ENCODE results near the gene PPM1A.

PPM1A gene

GRCh38 chr14:60326274-60326673, 77.3 kb downstream of the PPM1A start:
- no peak for DNase-seq

GRCh38 chr14:60327447-60328331, 78.7 kb downstream of the PPM1A start:
- peak; percentile 2 for DNase-seq

- DNase-seq, result no peak
Measured at GRCh38 chr14:60328583-60328982, 79.6 kb downstream of the PPM1A start.

GRCh38 chr14:60329274-60329673, 80.3 kb downstream of the PPM1A start:
- DNase-seq, result no peak

GRCh38 chr14:60331201-60332045, 82.4 kb downstream of the PPM1A start:
- peak; percentile 67 for DNase-seq

- no peak for DNase-seq
Measured at GRCh38 chr14:60332046-60332399, 83.0 kb downstream of the PPM1A start.

GRCh38 chr14:60332869-60333268, 83.8 kb downstream of the PPM1A start:
- no peak for DNase-seq

- no peak for DNase-seq
Measured at GRCh38 chr14:60339571-60339970, 90.5 kb downstream of the PPM1A start.

- DNase-seq, result no peak
Measured at GRCh38 chr14:60343571-60344071, 94.6 kb downstream of the PPM1A start.

GRCh38 chr14:60344751-60345150, 95.7 kb downstream of the PPM1A start:
- no peak for DNase-seq

- DNase-seq, result no peak
Measured at GRCh38 chr14:60346706-60347105, 97.7 kb downstream of the PPM1A start.

- DNase-seq, result no peak
Measured at GRCh38 chr14:60348211-60348610, 99.2 kb downstream of the PPM1A start.
